NCI-H1694 (cell line): ENCODE data around the gene VPS13D.

Experiments
- DNase-seq: peaks from one replicate; lab custom pipeline; 2025; lab: John Stamatoyannopoulos, UW

VPS13D gene

GRCh38 chr1:12405325-12406210 lies 175.7 kb downstream of the VPS13D start:
- DNase-seq = no peak

GRCh38 chr1:12406211-12407021 lies 176.6 kb downstream of the VPS13D start:
- DNase-seq = no peak

- DNase-seq = no peak
Observed at GRCh38 chr1:12407050-12407961, 177.5 kb downstream of the VPS13D start.

GRCh38 chr1:12407962-12408454 lies 178.2 kb downstream of the VPS13D start:
- DNase-seq = no peak

- no peak for DNase-seq
Observed at GRCh38 chr1:12408662-12409061, 178.8 kb downstream of the VPS13D start.

GRCh38 chr1:12409681-12410080 lies 179.9 kb downstream of the VPS13D start:
- no peak for DNase-seq

- no peak for DNase-seq
Observed at GRCh38 chr1:12410351-12410750, 180.5 kb downstream of the VPS13D start.

GRCh38 chr1:12411098-12411497 lies 181.3 kb downstream of the VPS13D start:
- DNase-seq = no peak

- no peak for DNase-seq
Observed at GRCh38 chr1:12411747-12412146, 181.9 kb downstream of the VPS13D start.

GRCh38 chr1:12412439-12412838 lies 182.6 kb downstream of the VPS13D start:
- no peak for DNase-seq

GRCh38 chr1:12413664-12414410 lies 184.0 kb downstream of the VPS13D start:
- DNase-seq = no peak

GRCh38 chr1:12414444-12415018 lies 184.7 kb downstream of the VPS13D start:
- no peak for DNase-seq

GRCh38 chr1:12415038-12415466 lies 185.2 kb downstream of the VPS13D start:
- no peak for DNase-seq

- no peak for DNase-seq
Observed at GRCh38 chr1:12416101-12416500, 186.3 kb downstream of the VPS13D start.

GRCh38 chr1:12416744-12417143 lies 186.9 kb downstream of the VPS13D start:
- DNase-seq = no peak

GRCh38 chr1:12417389-12417788 lies 187.6 kb downstream of the VPS13D start:
- DNase-seq = no peak

- no peak for DNase-seq
Observed at GRCh38 chr1:12420171-12420570, 190.3 kb downstream of the VPS13D start.

GRCh38 chr1:12422488-12422887 lies 192.7 kb downstream of the VPS13D start:
- DNase-seq = no peak

GRCh38 chr1:12424087-12424529 lies 194.3 kb downstream of the VPS13D start:
- DNase-seq = no peak

- DNase-seq = no peak
Observed at GRCh38 chr1:12424793-12425192, 195.0 kb downstream of the VPS13D start.

GRCh38 chr1:12426030-12426429 lies 196.2 kb downstream of the VPS13D start:
- no peak for DNase-seq
